Measurements from ENCODE around the gene JAK2.

GRCh38 chr9:4946937-4947336 lies 38.1 kb upstream of the JAK2 start:
- TF ChIP-seq EZH2 (IDR thresholded peaks at IDR 0.05; ENCODE audit: borderline replicate concordance, low read length) (no peak), CTCF (IDR thresholded peaks at IDR 0.05; ENCODE audit: low read length) (no peak)

All from OCI-LY1 (cell line).